ENCODE data around the gene MYBBP1A.

- TF ChIP-seq CTCF (conservative IDR thresholded peaks at IDR 0.05; ENCODE audit: low read depth, low read length) (no peak), EZH2 (IDR thresholded peaks at IDR 0.05; ENCODE audit: borderline replicate concordance, low read depth, low read length, poor library complexity, severe bottlenecking) (no peak)
Observed at GRCh38 chr17:4507361-4508111, 47.6 kb downstream of the MYBBP1A start.

Data from A673 (cell line).